ENCODE results near the gene MRPS18A. TPM values are rescaled to one million over a fixed set of nuclear protein-coding genes. Genes with fewer than 3 reads are reported as not detected.

MRPS18A gene
- total and polyA plus RNA-seq, 9 of the 15 experiments (the other 6 are each of a cell fraction or from before 2014, with no cell fraction given): 87.5 to 243 (median 125) TPM

GRCh38 chr6:43689421-43689820, 1.8 kb upstream of the MRPS18A start:
- Histone ChIP-seq H2AFZ (ENCODE audit: low read depth, low read length) (no peak overlapping the region), H3K9me1 (ENCODE audit: control insufficient read depth, insufficient read depth, low read length) (no peaks in the 10 kb centered on the region), H3K4me2 (ENCODE audit: insufficient read depth, low read length) (no peak overlapping the region), H3K4me3 (no peak overlapping the region), H4K20me1 (replicated peaks; ENCODE audit: control insufficient read depth, insufficient read depth, low read length) (no peaks in the 10 kb centered on the region), H3K4me1 (replicated peaks in 1 of 2; ENCODE audit: control insufficient read depth in 2 of 2, insufficient read depth in 2 of 2, low read length in 2 of 2) (peaks cover 4 to 11% of the 10 kb centered on the region in 2 experiments; a peak in 2 of 5 replicates), H3K36me3 (ENCODE audit: control insufficient read depth, insufficient read depth, low read length) (peaks cover 17% of the 10 kb centered on the region; the same call in 1 of the 3 replicates), H3K9me3 (replicated peaks; ENCODE audit: control insufficient read depth, insufficient read depth, low read depth, low read length) (no peaks in the 10 kb centered on the region), H3K27ac (ENCODE audit: extremely low read depth, low read depth, low read length) (no peak overlapping the region), H3K9ac (ENCODE audit: insufficient read depth in 1 of 2, low read depth in 2 of 2, low read length in 2 of 2) (no peak overlapping the region), H3K27me3 (ENCODE audit: control insufficient read depth in 2 of 2, insufficient read depth in 2 of 2, low read length in 2 of 2) (no peaks in the 10 kb centered on the region), H3K79me2 (ENCODE audit: control insufficient read depth, insufficient read depth, low read length) (peaks cover 39% of the 10 kb centered on the region)
- in situ Hi-C loops (cut with MboI): no loop called here
- ATAC-seq (no peak), FAIRE-seq (no peak), DNase-seq (ENCODE audit: extremely low read depth in 1 of 4, low spot score in 3 of 4) (no peak)
- TF ChIP-seq CXXC5 (CRISPR knock-in tag; IDR thresholded peaks at IDR 0.05): no peak
- no peak for TF ChIP-seq MTA3 (IDR thresholded peaks at IDR 0.05; ENCODE audit: borderline replicate concordance)
- no peak for TF ChIP-seq TGIF2 (CRISPR knock-in tag; IDR thresholded peaks at IDR 0.05)
- no peak for TF ChIP-seq HNRNPK (IDR thresholded peaks at IDR 0.05; ENCODE audit: low read depth, low read length, poor library complexity, severe bottlenecking)
- no peak for TF ChIP-seq ZFP1 (CRISPR knock-in tag; IDR thresholded peaks at IDR 0.05)
- no peak for TF ChIP-seq PREB (CRISPR knock-in tag; IDR thresholded peaks at IDR 0.05)
- peak; percentile 58; the same call in 1 of the 2 replicates for TF ChIP-seq ESRRA (IDR thresholded peaks at IDR 0.05; ENCODE audit: borderline replicate concordance, low read depth)
- TF ChIP-seq ZNF76 (CRISPR knock-in tag; IDR thresholded peaks at IDR 0.05; ENCODE audit: borderline replicate concordance): no peak
- TF ChIP-seq ZNF77 (CRISPR knock-in tag; IDR thresholded peaks at IDR 0.05): no peak
- ChIA-PET CTCF (ENCODE audit: low intra/inter-chr PET ratio) (no interaction called here), POLR2A (interaction anchor here (0.5 to 3.0 kb wide), 8 partner anchors 11 to 536 kb away, joined by 3 to 12 read pairs (median 4); no protein-coding TSS in a partner anchor)
- intact Hi-C loops (cut with micrococcal nuclease): no loop called here
- BruUV-seq (replicated peaks): no TSS peak
- WGBS (ENCODE audit: insufficient coverage, low coverage, missing lambda C conversion rate): 17% methylated on average over 2 of the region's 2 CpGs
